OCI-LY7 (cell line): Measurements from ENCODE around the gene ACSF2.

Experiments used
- EZH2phosphoT487 ChIP-seq: fragments of 200-600 bp; sonication (generic); IDR thresholded peaks from 2 replicates; pipeline ENCODE4 v1.6.1; 2018; ENCODE audit warnings: low read depth, borderline replicate concordance, mild to moderate bottlenecking, mixed run types, antibody characterized with exemption, low read length, moderate library complexity, mixed read lengths
- TF ChIP-seq, protein P1 (sequence below): fragments of 200-600 bp; sonication (generic); conservative IDR thresholded peaks from 2 replicates; pipeline ENCODE4 v1.5.1; 2014; ENCODE audit warnings: mild to moderate bottlenecking, antibody characterized with exemption, low read length, moderate library complexity, mixed read lengths

DNA sequence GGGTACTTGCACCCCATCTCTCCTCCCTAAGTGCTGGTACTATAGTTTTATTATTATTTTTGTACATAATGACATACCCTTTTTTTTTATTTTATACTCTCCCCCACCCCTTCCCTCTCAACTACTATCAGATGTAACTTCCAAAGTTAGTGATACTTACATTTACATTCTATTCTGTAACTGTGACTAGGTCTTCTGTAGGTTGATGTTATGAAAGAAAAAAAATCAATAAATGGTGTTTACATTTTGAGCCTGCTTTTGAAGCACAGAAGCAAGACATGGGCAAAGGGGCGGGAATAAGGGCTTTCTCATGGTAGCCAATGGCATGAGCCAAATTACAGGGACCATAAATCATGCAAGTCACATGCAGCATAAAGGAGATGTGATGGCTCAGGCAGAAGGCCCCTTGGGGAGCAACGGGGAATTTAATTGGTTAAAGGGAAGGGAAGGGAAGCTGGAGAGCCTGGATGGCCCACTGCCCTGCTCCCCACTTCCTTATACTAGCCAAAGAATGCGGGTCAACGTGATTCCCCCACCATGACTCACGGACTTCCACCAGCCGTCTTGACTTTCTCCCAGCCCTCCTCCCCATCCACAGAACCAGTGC lies 2.4 kb upstream of the ACSF2 start:
- TF ChIP-seq, protein P1, sequence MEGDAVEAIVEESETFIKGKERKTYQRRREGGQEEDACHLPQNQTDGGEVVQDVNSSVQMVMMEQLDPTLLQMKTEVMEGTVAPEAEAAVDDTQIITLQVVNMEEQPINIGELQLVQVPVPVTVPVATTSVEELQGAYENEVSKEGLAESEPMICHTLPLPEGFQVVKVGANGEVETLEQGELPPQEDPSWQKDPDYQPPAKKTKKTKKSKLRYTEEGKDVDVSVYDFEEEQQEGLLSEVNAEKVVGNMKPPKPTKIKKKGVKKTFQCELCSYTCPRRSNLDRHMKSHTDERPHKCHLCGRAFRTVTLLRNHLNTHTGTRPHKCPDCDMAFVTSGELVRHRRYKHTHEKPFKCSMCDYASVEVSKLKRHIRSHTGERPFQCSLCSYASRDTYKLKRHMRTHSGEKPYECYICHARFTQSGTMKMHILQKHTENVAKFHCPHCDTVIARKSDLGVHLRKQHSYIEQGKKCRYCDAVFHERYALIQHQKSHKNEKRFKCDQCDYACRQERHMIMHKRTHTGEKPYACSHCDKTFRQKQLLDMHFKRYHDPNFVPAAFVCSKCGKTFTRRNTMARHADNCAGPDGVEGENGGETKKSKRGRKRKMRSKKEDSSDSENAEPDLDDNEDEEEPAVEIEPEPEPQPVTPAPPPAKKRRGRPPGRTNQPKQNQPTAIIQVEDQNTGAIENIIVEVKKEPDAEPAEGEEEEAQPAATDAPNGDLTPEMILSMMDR: no peak
- TF ChIP-seq EZH2phosphoT487: no peak
